UCSD-AML1 (cell line): Measurements from ENCODE around the gene TRANK1.
"Not testable (repeated sequence)": the region's sequence is repeated elsewhere in the genome, so short reads cannot be mapped to it uniquely, and the experiment has no call there.

Experiments used
- DNase-seq: peaks from one replicate; lab custom pipeline; 2025; ENCODE audit not compliant: unreplicated experiment; lab: John Stamatoyannopoulos, UW

Gene TRANK1

GRCh38 chr3:36944641-36945270 lies at the start of gene TRANK1:
Gene TRANK1, minus strand, starts transcription at chr3:36945054. Its CDS starts 245 bp downstream, at chr3:36944809.
- no peak for DNase-seq

GRCh38 chr3:36993326-36994283 lies 48.8 kb upstream of the TRANK1 start, which contains the start of gene MLH1:
Gene MLH1, plus strand, starts transcription at chr3:36993518. Its CDS starts 30 bp downstream, at chr3:36993548.
- no peak for DNase-seq

- DNase-seq: no peak
These were observed 48.0 kb upstream of the TRANK1 start, which contains the start of gene EPM2AIP1 for GRCh38 chr3:36992806-36993325. Gene EPM2AIP1, minus strand, starts transcription at chr3:36993131. Its CDS starts 54 bp downstream, at chr3:36993077.

- no peak for DNase-seq
These were observed 47.3 kb upstream of the TRANK1 start for GRCh38 chr3:36991923-36992805.

- no peak for DNase-seq
These were observed 46.3 kb upstream of the TRANK1 start for GRCh38 chr3:36991147-36991546.

GRCh38 chr3:36989568-36989967 lies 44.7 kb upstream of the TRANK1 start:
- no peak for DNase-seq

- no peak for DNase-seq
These were observed 44.2 kb upstream of the TRANK1 start for GRCh38 chr3:36989005-36989404.

- no peak for DNase-seq
These were observed 43.5 kb upstream of the TRANK1 start for GRCh38 chr3:36988356-36988755.

- no peak for DNase-seq
These were observed 36.2 kb upstream of the TRANK1 start for GRCh38 chr3:36981006-36981405.

- no peak for DNase-seq
These were observed 28.3 kb upstream of the TRANK1 start for GRCh38 chr3:36973139-36973538.

GRCh38 chr3:36972163-36972562 lies 27.3 kb upstream of the TRANK1 start:
- DNase-seq: no peak

GRCh38 chr3:36969540-36970432 lies 24.9 kb upstream of the TRANK1 start:
- peak; percentile 43 for DNase-seq

- DNase-seq: no peak
These were observed 24.2 kb upstream of the TRANK1 start for GRCh38 chr3:36969085-36969484.

- DNase-seq: no peak
These were observed 20.6 kb upstream of the TRANK1 start for GRCh38 chr3:36965440-36965839.

- DNase-seq: no peak
These were observed 20.0 kb upstream of the TRANK1 start for GRCh38 chr3:36964817-36965216.

- DNase-seq: no peak
These were observed 19.5 kb upstream of the TRANK1 start for GRCh38 chr3:36964331-36964730.

- DNase-seq: not testable (repeated sequence)
These were observed 18.2 kb upstream of the TRANK1 start for GRCh38 chr3:36963008-36963407.

- no peak for DNase-seq
These were observed 15.6 kb upstream of the TRANK1 start for GRCh38 chr3:36960502-36960901.

- DNase-seq: no peak
These were observed 15.0 kb upstream of the TRANK1 start for GRCh38 chr3:36959821-36960220.
